Trophoblast cell (in vitro differentiated cells and primary cell): Measurements from ENCODE around the gene KCNH1.
A peak's percentile ranks its signal among the peaks of the same experiment; 100 is the strongest.

Experiments
- DNase-seq, 2 donors: peaks; one replicate each; pipeline ENCODE4 v3.0.0-alpha.2; 2016
- H2AFZ ChIP-seq: 2 replicates; pipeline ENCODE4 v1.6.1; 2013; ENCODE audit warnings: low read length, moderate library complexity, mild to moderate bottlenecking; ENCODE audit not compliant: insufficient read depth, poor library complexity
- H2AK5ac ChIP-seq: 2 replicates; pipeline ENCODE4 v1.6.1; 2013; ENCODE audit warnings: mild to moderate bottlenecking, low read length
- H2BK120ac ChIP-seq: 2 replicates; pipeline ENCODE4 v1.6.1; 2013; ENCODE audit warnings: low read length, mild to moderate bottlenecking, moderate library complexity; ENCODE audit not compliant: insufficient read depth, poor library complexity
- H2BK12ac ChIP-seq: 2 replicates; pipeline ENCODE4 v1.6.1; 2013; ENCODE audit warnings: mild to moderate bottlenecking, low read length, moderate library complexity
- H2BK5ac ChIP-seq: 2 replicates; pipeline ENCODE4 v1.6.1; 2013; ENCODE audit warnings: low read length, low read depth, moderate library complexity, mild to moderate bottlenecking; ENCODE audit not compliant: poor library complexity
- H3K14ac ChIP-seq: 2 replicates; pipeline ENCODE4 v1.6.1; 2013; ENCODE audit warnings: mild to moderate bottlenecking, low read length
- H3K18ac ChIP-seq: 2 replicates; pipeline ENCODE4 v1.6.1; 2013; ENCODE audit warnings: mild to moderate bottlenecking, low read length
- H3K23ac ChIP-seq: 2 replicates; pipeline ENCODE4 v1.6.1; 2013; ENCODE audit warnings: low read length
- H3K27ac ChIP-seq: 2 replicates; pipeline ENCODE4 v1.5.1; 2013; ENCODE audit warnings: low read depth, mild to moderate bottlenecking, inconsistent platforms, low read length, moderate library complexity
- H3K27me3 ChIP-seq: 2 replicates; pipeline ENCODE4 v1.6.1; 2013; ENCODE audit warnings: inconsistent platforms, mild to moderate bottlenecking, low read length, moderate library complexity; ENCODE audit not compliant: insufficient read depth
- H3K36me3 ChIP-seq, 2 experiments: 1 replicate in 1 of 2; 2 replicates in 1 of 2; pipeline ENCODE4 v1.6.1; 2013; ENCODE audit warnings: low read length in 2 of 2, mild to moderate bottlenecking in 2 of 2, moderate library complexity in 1 of 2; ENCODE audit not compliant: insufficient read depth in 2 of 2, control insufficient read depth in 1 of 2
- H3K4ac ChIP-seq: 2 replicates; pipeline ENCODE4 v1.6.1; 2013; ENCODE audit warnings: low read depth, mild to moderate bottlenecking, low read length, moderate library complexity
- H3K4me1 ChIP-seq, 2 experiments: 1 replicate in 1 of 2; 2 replicates in 1 of 2; pipeline ENCODE4 v1.6.1; 2013; ENCODE audit warnings: low read length in 2 of 2, mild to moderate bottlenecking in 2 of 2, moderate library complexity in 1 of 2; ENCODE audit not compliant: insufficient read depth in 2 of 2, control insufficient read depth in 1 of 2
- H3K4me2 ChIP-seq: 2 replicates; pipeline ENCODE4 v1.6.1; 2013; ENCODE audit warnings: inconsistent platforms, mild to moderate bottlenecking, low read length, moderate library complexity
- H3K4me3 ChIP-seq: 2 replicates; pipeline ENCODE4 v1.5.1; 2013; ENCODE audit warnings: mild to moderate bottlenecking, low read depth, low read length, inconsistent platforms
- H3K79me1 ChIP-seq: one replicate; pipeline ENCODE4 v1.6.1; 2013; ENCODE audit warnings: low read length
- H3K79me2 ChIP-seq: 2 replicates; pipeline ENCODE4 v1.6.1; 2013; ENCODE audit warnings: low read length, mild to moderate bottlenecking; ENCODE audit not compliant: control insufficient read depth, insufficient read depth, poor library complexity
- H3K9ac ChIP-seq: 2 replicates; pipeline ENCODE4 v1.6.1; 2013; ENCODE audit warnings: mild to moderate bottlenecking, low read length
- H3K9me3 ChIP-seq: 2 replicates; pipeline ENCODE4 v1.6.1; 2013; ENCODE audit warnings: low read depth, mild to moderate bottlenecking, control low read depth, inconsistent platforms, low read length; ENCODE audit not compliant: insufficient read depth
- H4K12ac ChIP-seq: 2 replicates; pipeline ENCODE4 v1.6.1; 2013; ENCODE audit warnings: low read depth, mild to moderate bottlenecking, low read length, moderate library complexity
- H4K8ac ChIP-seq: 2 replicates; pipeline ENCODE4 v1.6.1; 2013; ENCODE audit warnings: low read depth, mild to moderate bottlenecking, low read length, moderate library complexity
- H4K91ac ChIP-seq: one replicate; pipeline ENCODE4 v1.6.1; 2013; ENCODE audit warnings: low read depth, mild to moderate bottlenecking, low read length, moderate library complexity
- WGBS: extraction: QIAGEN DNeasy Blood & Tissue Kit; methylation state at CpG from one replicate; pipeline ENCODE4 v1.1.7; 2013; ENCODE audit warnings: missing lambda C conversion rate; ENCODE audit not compliant: insufficient read length, insufficient coverage; ENCODE audit errors: extremely low coverage; 5-methylcytosine and 5-hydroxymethylcytosine counted together

The KCNH1 gene

GRCh38 chr1:211024901-211025300 lies 109.0 kb downstream of the KCNH1 start:
- DNase-seq: no peak
- no peak overlapping the region for H3K27ac ChIP-seq
- no peak overlapping the region for H4K91ac ChIP-seq
- no peaks in the 10 kb centered on the region for H3K36me3 ChIP-seq
- H3K79me2 ChIP-seq: no peaks in the 10 kb centered on the region
- no peak overlapping the region for H3K18ac ChIP-seq
- H2AFZ ChIP-seq: no peak overlapping the region
- no peak overlapping the region for H3K23ac ChIP-seq
- H3K4me2 ChIP-seq: no peak overlapping the region
- H3K4me3 ChIP-seq: no peak overlapping the region
- H3K4me1 ChIP-seq: no peaks in the 10 kb centered on the region
- no peak overlapping the region for H2BK5ac ChIP-seq
- no peak overlapping the region for H4K8ac ChIP-seq
- H3K27me3 ChIP-seq: no peaks in the 10 kb centered on the region
- no peak overlapping the region for H2BK120ac ChIP-seq
- H2AK5ac ChIP-seq: no peak overlapping the region
- no CpG with 5 or more reads among the region's 2 CpGs for WGBS
- no peaks in the 10 kb centered on the region for H3K9me3 ChIP-seq
- no peaks in the 10 kb centered on the region for H3K79me1 ChIP-seq
- no peak overlapping the region for H3K4ac ChIP-seq
- no peak overlapping the region for H3K9ac ChIP-seq
- H3K14ac ChIP-seq: no peak overlapping the region
- no peak overlapping the region for H4K12ac ChIP-seq
- H2BK12ac ChIP-seq: no peak overlapping the region

- H3K9me3 ChIP-seq: no peaks in the 10 kb centered on the region
- peaks cover 0 to 3% of the 10 kb centered on the region in 2 experiments for H3K4me1 ChIP-seq
- no peak overlapping the region for H3K4me3 ChIP-seq
- no peaks in the 10 kb centered on the region for H3K36me3 ChIP-seq
- H3K4ac ChIP-seq: no peak overlapping the region
- no peak overlapping the region for H3K14ac ChIP-seq
- no peak overlapping the region for H2AFZ ChIP-seq
- H2BK12ac ChIP-seq: no peak overlapping the region
- H3K79me2 ChIP-seq: no peaks in the 10 kb centered on the region
- no peaks in the 10 kb centered on the region for H3K27me3 ChIP-seq
- no peak overlapping the region for H2BK120ac ChIP-seq
- WGBS: no CpG with 5 or more reads among the region's 1 CpG
- no peak overlapping the region for H3K4me2 ChIP-seq
- no peak for DNase-seq
- H3K9ac ChIP-seq: no peak overlapping the region
- no peak overlapping the region for H2BK5ac ChIP-seq
- H4K91ac ChIP-seq: no peak overlapping the region
- no peak overlapping the region for H3K18ac ChIP-seq
- H3K23ac ChIP-seq: no peak overlapping the region
- H3K27ac ChIP-seq: no peak overlapping the region
- no peak overlapping the region for H4K8ac ChIP-seq
- no peak overlapping the region for H4K12ac ChIP-seq
- H3K79me1 ChIP-seq: no peaks in the 10 kb centered on the region
- no peak overlapping the region for H2AK5ac ChIP-seq
Measured at GRCh38 chr1:211019266-211019665, 114.7 kb downstream of the KCNH1 start.

- Histone ChIP-seq H3K27me3 (no peaks in the 10 kb centered on the region), H4K8ac (no peak overlapping the region), H3K79me2 (no peaks in the 10 kb centered on the region), H3K36me3 (no peaks in the 10 kb centered on the region), H3K4me3 (no peak overlapping the region), H3K79me1 (no peaks in the 10 kb centered on the region), H2BK120ac (no peak overlapping the region), H2BK12ac (no peak overlapping the region), H2AFZ (no peak overlapping the region), H2AK5ac (no peak overlapping the region), H4K12ac (no peak overlapping the region), H3K4me2 (no peak overlapping the region), H3K27ac (no peak overlapping the region), H3K4me1 (peaks cover 0 to 3% of the 10 kb centered on the region in 2 experiments), H3K4ac (no peak overlapping the region), H3K18ac (no peak overlapping the region), H3K14ac (no peak overlapping the region), H3K23ac (no peak overlapping the region), H2BK5ac (no peak overlapping the region), H4K91ac (no peak overlapping the region), H3K9ac (no peak overlapping the region), H3K9me3 (no peaks in the 10 kb centered on the region)
- no CpG with 5 or more reads among the region's 5 CpGs for WGBS
- peak in 1 of 2 donors; percentile 35 for DNase-seq
Measured at GRCh38 chr1:211018690-211019089, 115.3 kb downstream of the KCNH1 start.

- Histone ChIP-seq H4K12ac (no peak overlapping the region), H3K14ac (no peak overlapping the region)
- WGBS: no CpG with 5 or more reads among the region's 6 CpGs
Measured at GRCh38 chr1:211017075-211017718, 116.8 kb downstream of the KCNH1 start.

More at GRCh38 chr1:211017075-211017718, 116.8 kb downstream of the KCNH1 start:
- peak; percentile 61 to 90 for DNase-seq
- no peaks in the 10 kb centered on the region for H3K79me1 ChIP-seq
- no peak overlapping the region for H2BK120ac ChIP-seq
- H3K4me1 ChIP-seq: peaks cover 0 to 3% of the 10 kb centered on the region in 2 experiments
- no peaks in the 10 kb centered on the region for H3K79me2 ChIP-seq
- no peak overlapping the region for H3K4me3 ChIP-seq
- H2AFZ ChIP-seq: no peak overlapping the region
- H3K4me2 ChIP-seq: no peak overlapping the region
- H3K4ac ChIP-seq: no peak overlapping the region
- H2BK12ac ChIP-seq: no peak overlapping the region
- H2AK5ac ChIP-seq: no peak overlapping the region
- no peak overlapping the region for H4K91ac ChIP-seq
- H3K27ac ChIP-seq: no peak overlapping the region
- H2BK5ac ChIP-seq: no peak overlapping the region
- H3K23ac ChIP-seq: no peak overlapping the region
- no peak overlapping the region for H3K9ac ChIP-seq
- no peaks in the 10 kb centered on the region for H3K27me3 ChIP-seq
- H3K18ac ChIP-seq: no peak overlapping the region
- H3K9me3 ChIP-seq: no peaks in the 10 kb centered on the region
- no peaks in the 10 kb centered on the region for H3K36me3 ChIP-seq
- H4K8ac ChIP-seq: no peak overlapping the region
